ENCODE data around the gene TMEM255A.

GRCh38 chrX:120242813-120243212 is 68.4 kb downstream of the TMEM255A start:
- TF ChIP-seq CTCF (conservative IDR thresholded peaks at IDR 0.05; ENCODE audit: low read depth, low read length) (no peak), EZH2 (IDR thresholded peaks at IDR 0.05; ENCODE audit: low read length, unreplicated experiment) (no peak), EZH2phosphoT487 (IDR thresholded peaks at IDR 0.05; ENCODE audit: borderline replicate concordance, low read length) (no peak)
